H9 (cell line): ENCODE measurements around the gene RPL27A. TPM values are rescaled to one million over a fixed set of nuclear protein-coding genes. Genes with fewer than 3 reads are reported as not detected.

Source experiments
- DNase-seq: peaks from one replicate; pipeline ENCODE4 v3.0.0-alpha.2; 2017
- H2AFZ ChIP-seq: one replicate; pipeline ENCODE4 v1.6.1; 2013; ENCODE audit warnings: mild to moderate bottlenecking, low read length, control low read depth, moderate library complexity
- H2AK5ac ChIP-seq: 2 replicates; pipeline ENCODE4 v1.6.1; 2013; ENCODE audit warnings: low read length, control low read depth, mixed read lengths; ENCODE audit not compliant: insufficient read length
- H2BK120ac ChIP-seq: one replicate; pipeline ENCODE4 v1.6.1; 2013; ENCODE audit warnings: low read depth, mild to moderate bottlenecking, low read length, control low read depth, inconsistent platforms; ENCODE audit not compliant: poor library complexity, severe bottlenecking
- H2BK12ac ChIP-seq: 2 replicates; pipeline ENCODE4 v1.6.1; 2013; ENCODE audit warnings: low read length, control low read depth, mixed read lengths, low read depth; ENCODE audit not compliant: insufficient read length
- H2BK15ac ChIP-seq: 2 replicates; pipeline ENCODE4 v1.6.1; 2013; ENCODE audit warnings: low read depth, low read length, control low read depth
- H2BK20ac ChIP-seq: one replicate; pipeline ENCODE4 v1.6.1; 2013; ENCODE audit warnings: low read depth, mild to moderate bottlenecking, low read length, control low read depth, inconsistent platforms; ENCODE audit not compliant: poor library complexity, severe bottlenecking
- H2BK5ac ChIP-seq: 2 replicates; pipeline ENCODE4 v1.6.1; 2013; ENCODE audit warnings: low read length, control low read depth, mixed read lengths; ENCODE audit not compliant: insufficient read length
- H3K14ac ChIP-seq: 2 replicates; pipeline ENCODE4 v1.6.1; 2013; ENCODE audit warnings: low read length, control low read depth; ENCODE audit not compliant: insufficient read depth
- H3K18ac ChIP-seq: 2 replicates; pipeline ENCODE4 v1.6.1; 2013; ENCODE audit warnings: low read depth, mild to moderate bottlenecking, mixed read lengths, low read length, control low read depth; ENCODE audit not compliant: insufficient read length
- H3K23ac ChIP-seq: 2 replicates; pipeline ENCODE4 v1.6.1; 2013; ENCODE audit warnings: low read length, control low read depth, mixed read lengths, low read depth; ENCODE audit not compliant: insufficient read length
- H3K23me2 ChIP-seq: 2 replicates; pipeline ENCODE4 v1.6.1; 2013; ENCODE audit warnings: low read depth, mild to moderate bottlenecking, mixed read lengths, low read length, control low read depth; ENCODE audit not compliant: insufficient read length, poor library complexity, severe bottlenecking
- H3K27ac ChIP-seq: 2 replicates; pipeline ENCODE4 v1.5.1; 2013; ENCODE audit warnings: low read length, control low read depth, mixed read lengths, low read depth; ENCODE audit not compliant: insufficient read length
- H3K27me3 ChIP-seq: 2 replicates; pipeline ENCODE4 v1.6.1; 2013; ENCODE audit warnings: low read length, control low read depth, inconsistent platforms; ENCODE audit not compliant: insufficient read depth
- H3K4ac ChIP-seq: 2 replicates; pipeline ENCODE4 v1.6.1; 2013; ENCODE audit warnings: low read depth, mild to moderate bottlenecking, control low read depth, inconsistent platforms, low read length, moderate library complexity
- H3K4me1 ChIP-seq: 2 replicates; pipeline ENCODE4 v1.6.1; 2013; ENCODE audit warnings: low read length, control low read depth, inconsistent platforms; ENCODE audit not compliant: insufficient read depth
- H3K4me2 ChIP-seq: 2 replicates; pipeline ENCODE4 v1.6.1; 2013; ENCODE audit warnings: low read length, control low read depth, mixed read lengths; ENCODE audit not compliant: insufficient read length, insufficient read depth
- H3K56ac ChIP-seq: 2 replicates; pipeline ENCODE4 v1.6.1; 2013; ENCODE audit warnings: low read depth, mild to moderate bottlenecking, mixed read lengths, low read length, control low read depth; ENCODE audit not compliant: insufficient read length
- H3K79me1 ChIP-seq: 2 replicates; pipeline ENCODE4 v1.6.1; 2013; ENCODE audit warnings: low read depth, mild to moderate bottlenecking, moderate library complexity, low read length, control low read depth, inconsistent platforms; ENCODE audit not compliant: insufficient read depth, poor library complexity, severe bottlenecking
- H3K79me2 ChIP-seq: 2 replicates; pipeline ENCODE4 v1.6.1; 2013; ENCODE audit warnings: low read length, control low read depth, inconsistent platforms; ENCODE audit not compliant: insufficient read depth
- H3K9ac ChIP-seq: 2 replicates; pipeline ENCODE4 v1.6.1; 2013; ENCODE audit warnings: low read length, control low read depth, mixed read lengths; ENCODE audit not compliant: insufficient read length; ENCODE audit errors: extremely low read depth
- H3K9me3 ChIP-seq: one replicate; pipeline ENCODE4 v1.6.1; 2013; ENCODE audit warnings: low read depth, low read length, inconsistent platforms; ENCODE audit not compliant: control insufficient read depth
- H3T11ph ChIP-seq: one replicate; pipeline ENCODE4 v1.6.1; 2013; ENCODE audit warnings: mild to moderate bottlenecking, low read length, control low read depth, inconsistent platforms
- H4K20me1 ChIP-seq: one replicate; pipeline ENCODE4 v1.6.1; 2013; ENCODE audit not compliant: control insufficient read depth, insufficient read length, insufficient read depth
- H4K5ac ChIP-seq: 2 replicates; pipeline ENCODE4 v1.6.1; 2013; ENCODE audit warnings: low read depth, mild to moderate bottlenecking, mixed read lengths, low read length, control low read depth; ENCODE audit not compliant: insufficient read length
- H4K8ac ChIP-seq: replicated peaks from 2 replicates; pipeline ENCODE4 v1.6.1; 2013; ENCODE audit warnings: low read length, control low read depth, mixed read lengths, low read depth; ENCODE audit not compliant: insufficient read length
- H4K91ac ChIP-seq: 2 replicates; pipeline ENCODE4 v1.6.1; 2013; ENCODE audit warnings: low read depth, mild to moderate bottlenecking, moderate library complexity, mixed read lengths, low read length, control low read depth; ENCODE audit not compliant: insufficient read length
- H3K27ac Mint-ChIP-seq, 3 experiments: 2 replicates in 2 of 3; 3 replicates in 1 of 3; pipeline ENCODE4 v1.8.0; 2020 to 2021; ENCODE audit warnings: mixed read lengths in 3 of 3, mild to moderate bottlenecking in 1 of 3, moderate library complexity in 1 of 3
- H3K27me3 Mint-ChIP-seq: 2 replicates; pipeline ENCODE4 v1.8.0; 2021; ENCODE audit warnings: low read depth, mild to moderate bottlenecking, moderate library complexity, mixed read lengths
- H3K36me3 Mint-ChIP-seq, 3 experiments: 2 replicates in 2 of 3; 3 replicates in 1 of 3; pipeline ENCODE4 v1.8.0; 2020 to 2021; ENCODE audit warnings: low read depth in 3 of 3, mixed read lengths in 3 of 3; ENCODE audit not compliant: insufficient read depth in 1 of 3
- H3K4me1 Mint-ChIP-seq, 2 experiments: 2 replicates each; pipeline ENCODE4 v1.8.0; 2020; ENCODE audit warnings: mixed read lengths in 2 of 2
- H3K4me3 Mint-ChIP-seq, 2 experiments: 2 replicates in 1 of 2; 3 replicates in 1 of 2; pipeline ENCODE4 v1.8.0; 2020 to 2021; ENCODE audit warnings: mild to moderate bottlenecking in 2 of 2, mixed read lengths in 2 of 2, moderate library complexity in 1 of 2
- H3K9me3 Mint-ChIP-seq, 2 experiments: 2 replicates in 1 of 2; 3 replicates in 1 of 2; pipeline ENCODE4 v1.8.0; 2020; ENCODE audit warnings: mild to moderate bottlenecking in 2 of 2, mixed read lengths in 2 of 2, moderate library complexity in 1 of 2
- WGBS: extraction: QIAGEN DNeasy Blood & Tissue Kit; methylation state at CpG from one replicate; pipeline ENCODE4 v1.1.7; 2013; ENCODE audit warnings: missing lambda C conversion rate, low lambda C conversion rate, mixed read lengths; ENCODE audit not compliant: insufficient read length; ENCODE audit errors: extremely low coverage; 5-methylcytosine and 5-hydroxymethylcytosine counted together
- total RNA-seq: library from RNA; stranded (reverse); gene quantifications from 2 replicates; pipeline ENCODE4 v1.2.1, GENCODE V29; 2021
- TF ChIP-seq, protein P1 (sequence below): fragments of 200-600 bp; sonication (generic); conservative IDR thresholded peaks from 3 replicates; pipeline ENCODE4 v1.8.0; 2021; ENCODE audit warnings: antibody characterized with exemption, mild to moderate bottlenecking

Gene RPL27A
- total RNA-seq, 1 experiment from 2014 or later, result 1,152 TPM

DNA sequence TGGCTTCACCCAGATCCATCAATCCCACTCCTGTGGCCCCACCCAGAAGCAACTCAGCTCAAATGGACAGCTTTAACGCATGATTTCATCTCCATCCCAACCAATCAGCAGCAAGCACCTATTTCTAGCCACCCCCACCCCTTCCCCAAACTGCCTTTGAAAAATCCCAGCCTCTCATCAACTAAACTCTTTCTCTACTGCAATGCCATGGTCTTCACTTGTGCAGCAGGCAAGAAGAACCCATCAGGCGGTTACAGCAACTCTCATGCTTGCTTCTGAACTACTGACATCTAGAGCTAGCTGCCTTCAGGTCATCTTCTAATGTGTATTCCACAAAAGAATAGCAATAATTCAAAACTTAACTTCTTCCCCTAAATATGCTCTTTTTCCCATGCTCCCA is 46.5 kb upstream of the RPL27A start:
- H2AK5ac ChIP-seq, result no peak overlapping the region
- no peaks in the 10 kb centered on the region for H4K20me1 ChIP-seq
- H3K9me3 ChIP-seq, result no peaks in the 10 kb centered on the region
- H3K23ac ChIP-seq, result no peak overlapping the region
- no peak overlapping the region for H3K4ac ChIP-seq
- no peaks in the 10 kb centered on the region for H3K27me3 ChIP-seq
- no peaks in the 10 kb centered on the region for H3K23me2 ChIP-seq
- H3K56ac ChIP-seq, result no peak overlapping the region
- no peaks in the 10 kb centered on the region for H3K79me2 ChIP-seq
- Mint-ChIP-seq H3K27ac (no peak overlapping the region), H3K27me3 (no peaks in the 10 kb centered on the region; the same call in 1 of the 2 replicates), H3K36me3 (peaks cover 9 to 15% (median 10%) of the 10 kb centered on the region in 3 experiments; a peak in 6 of 7 replicates), H3K4me3 (no peak overlapping the region), H3K9me3 (peaks cover 0 to 3% of the 10 kb centered on the region in 2 experiments; a peak in 1 of 5 replicates), H3K4me1 (peaks cover 13 to 14% of the 10 kb centered on the region in 2 experiments)
- H3K18ac ChIP-seq, result no peak overlapping the region
- no peaks in the 10 kb centered on the region for H3K79me1 ChIP-seq
- H4K91ac ChIP-seq, result no peak overlapping the region
- no peak overlapping the region for H2AFZ ChIP-seq
- no peak overlapping the region for H3K9ac ChIP-seq
- no peak for DNase-seq
- H2BK5ac ChIP-seq, result no peak overlapping the region
- no peak overlapping the region for H2BK15ac ChIP-seq
- no peak overlapping the region for H4K5ac ChIP-seq
- no peak overlapping the region for H3K4me2 ChIP-seq
- no peak overlapping the region for H2BK12ac ChIP-seq
- no CpG with 5 or more reads among the region's 2 CpGs for WGBS
- H3T11ph ChIP-seq, result no peak overlapping the region
- TF ChIP-seq, protein P1, sequence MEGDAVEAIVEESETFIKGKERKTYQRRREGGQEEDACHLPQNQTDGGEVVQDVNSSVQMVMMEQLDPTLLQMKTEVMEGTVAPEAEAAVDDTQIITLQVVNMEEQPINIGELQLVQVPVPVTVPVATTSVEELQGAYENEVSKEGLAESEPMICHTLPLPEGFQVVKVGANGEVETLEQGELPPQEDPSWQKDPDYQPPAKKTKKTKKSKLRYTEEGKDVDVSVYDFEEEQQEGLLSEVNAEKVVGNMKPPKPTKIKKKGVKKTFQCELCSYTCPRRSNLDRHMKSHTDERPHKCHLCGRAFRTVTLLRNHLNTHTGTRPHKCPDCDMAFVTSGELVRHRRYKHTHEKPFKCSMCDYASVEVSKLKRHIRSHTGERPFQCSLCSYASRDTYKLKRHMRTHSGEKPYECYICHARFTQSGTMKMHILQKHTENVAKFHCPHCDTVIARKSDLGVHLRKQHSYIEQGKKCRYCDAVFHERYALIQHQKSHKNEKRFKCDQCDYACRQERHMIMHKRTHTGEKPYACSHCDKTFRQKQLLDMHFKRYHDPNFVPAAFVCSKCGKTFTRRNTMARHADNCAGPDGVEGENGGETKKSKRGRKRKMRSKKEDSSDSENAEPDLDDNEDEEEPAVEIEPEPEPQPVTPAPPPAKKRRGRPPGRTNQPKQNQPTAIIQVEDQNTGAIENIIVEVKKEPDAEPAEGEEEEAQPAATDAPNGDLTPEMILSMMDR, result no peak
- H3K14ac ChIP-seq, result no peak overlapping the region
- no peak overlapping the region for H4K8ac ChIP-seq
- H2BK120ac ChIP-seq, result no peak overlapping the region
- H3K27ac ChIP-seq, result no peak overlapping the region
- peaks cover 9% of the 10 kb centered on the region; the same call in 1 of the 2 replicates for H3K4me1 ChIP-seq
- no peak overlapping the region for H2BK20ac ChIP-seq
